Activated T-cell treated with anti-CD3 and anti-CD28 coated beads for 1 hour (primary cell): ENCODE data around the gene PIP4K2B.
"Not testable (repeated sequence)": the region's sequence is repeated elsewhere in the genome, so short reads cannot be mapped to it uniquely, and the experiment has no call there.

Experiments used
- DNase-seq: peaks from one replicate; pipeline ENCODE4 v3.0.0-alpha.2; 2020; ENCODE audit warnings: low read depth

Gene PIP4K2B

DNA sequence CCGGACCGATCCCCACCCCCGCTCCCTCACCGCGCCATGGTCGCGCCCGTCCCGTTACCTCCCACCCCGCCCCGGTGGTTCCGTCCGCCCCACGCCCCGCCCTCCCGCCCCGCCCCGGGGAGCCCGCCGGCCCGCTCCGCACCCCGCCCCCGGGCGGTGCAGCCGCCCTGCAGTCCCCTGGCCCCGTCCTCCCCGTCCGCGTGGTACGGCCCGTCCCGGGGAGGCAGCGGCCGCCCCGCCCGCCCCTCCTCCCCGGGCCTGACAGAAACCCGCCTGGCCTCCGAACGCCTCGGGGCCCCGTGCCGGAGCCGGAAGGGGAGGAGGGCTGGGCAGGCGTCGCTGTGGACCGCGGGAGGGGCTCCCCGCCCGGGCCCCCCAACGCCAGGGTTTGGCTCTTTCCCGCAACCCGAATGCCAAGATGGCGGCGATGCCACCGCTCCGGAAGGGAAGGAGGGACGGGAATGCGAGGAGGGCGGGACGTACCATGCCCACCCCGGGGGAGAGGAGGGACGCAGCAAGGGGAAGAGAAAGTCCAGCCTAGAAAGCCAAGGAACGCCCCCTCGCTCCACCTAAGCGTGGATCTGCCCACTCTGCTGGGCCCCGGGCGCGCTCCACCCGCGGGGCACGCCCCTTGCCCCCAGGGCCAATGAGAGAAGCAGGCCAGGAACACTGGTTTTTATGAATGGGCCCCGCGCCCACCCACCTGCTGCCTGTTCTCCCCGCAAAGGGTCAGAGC, at the start of gene PIP4K2B:
TSS of gene PIP4K2B (minus strand) at position 56 of the 736 bp plus-strand sequence. CDS start 132 bp downstream, outside the sequence.
- peak; percentile 69 for DNase-seq

DNA sequence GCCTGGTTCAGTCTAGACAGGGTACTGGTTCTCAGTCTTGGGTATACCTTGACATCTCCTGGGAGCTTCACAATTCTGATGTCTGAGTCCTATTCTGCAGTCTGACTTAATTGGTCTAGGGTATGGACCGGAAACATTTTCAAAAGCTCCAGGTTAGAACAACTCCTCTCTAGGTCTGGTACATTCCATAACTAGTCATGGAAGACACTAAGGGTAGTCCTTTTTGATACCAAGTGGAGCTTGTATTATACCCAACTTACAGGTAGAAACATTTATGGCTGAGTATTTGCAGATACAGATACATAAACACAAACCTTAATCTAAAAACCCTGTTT, 49.2 kb upstream of the PIP4K2B start:
- DNase-seq: no peak

DNA sequence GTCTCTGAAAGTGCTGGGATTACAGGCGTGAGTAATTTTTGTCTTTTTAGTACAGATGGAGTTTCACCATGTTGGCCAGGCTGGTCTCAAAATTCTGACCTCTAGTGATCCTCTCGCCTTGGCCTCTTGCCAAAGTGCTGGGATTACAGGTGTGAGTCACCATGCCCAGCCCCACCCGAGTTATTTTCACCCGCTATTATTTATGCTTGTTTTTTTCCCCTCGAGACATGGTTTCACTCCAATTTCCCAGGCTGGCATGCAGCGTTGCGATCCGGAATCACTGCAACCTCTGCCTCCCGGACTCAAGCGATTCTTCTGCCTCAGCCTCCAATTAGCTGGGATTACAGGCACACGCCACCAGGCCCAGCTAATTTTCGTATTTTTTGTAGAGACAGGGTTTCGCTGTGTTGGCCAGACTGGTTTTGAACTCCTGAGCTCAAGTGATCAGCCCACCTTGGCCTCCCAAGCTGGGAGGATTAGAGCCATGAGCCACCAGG, 45.0 kb upstream of the PIP4K2B start:
- DNase-seq: no peak

DNA sequence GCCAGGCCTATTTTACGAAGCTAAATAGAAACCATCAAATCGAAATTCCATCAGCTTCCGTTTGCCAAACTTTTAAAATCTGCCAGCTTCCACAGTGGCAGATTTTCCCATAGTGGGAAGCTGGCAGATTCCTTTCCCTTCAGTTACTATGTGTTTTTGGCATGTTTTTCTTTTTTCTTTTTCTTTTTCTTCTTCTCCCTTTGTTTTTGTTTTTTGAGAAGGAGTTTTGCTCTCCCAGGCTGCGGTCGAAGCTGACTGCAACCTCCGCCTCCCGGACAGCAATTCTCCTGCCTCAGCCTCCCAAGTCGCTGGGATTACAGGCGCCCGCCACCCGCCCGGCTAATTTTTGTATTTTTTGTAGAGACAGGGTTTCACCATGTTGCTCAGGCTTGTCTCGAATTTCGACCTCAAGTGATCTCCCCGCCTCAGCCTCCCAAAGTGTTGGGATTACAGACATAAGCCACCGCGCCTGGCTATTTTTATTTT, 26.4 kb upstream of the PIP4K2B start:
- DNase-seq: no peak

DNA sequence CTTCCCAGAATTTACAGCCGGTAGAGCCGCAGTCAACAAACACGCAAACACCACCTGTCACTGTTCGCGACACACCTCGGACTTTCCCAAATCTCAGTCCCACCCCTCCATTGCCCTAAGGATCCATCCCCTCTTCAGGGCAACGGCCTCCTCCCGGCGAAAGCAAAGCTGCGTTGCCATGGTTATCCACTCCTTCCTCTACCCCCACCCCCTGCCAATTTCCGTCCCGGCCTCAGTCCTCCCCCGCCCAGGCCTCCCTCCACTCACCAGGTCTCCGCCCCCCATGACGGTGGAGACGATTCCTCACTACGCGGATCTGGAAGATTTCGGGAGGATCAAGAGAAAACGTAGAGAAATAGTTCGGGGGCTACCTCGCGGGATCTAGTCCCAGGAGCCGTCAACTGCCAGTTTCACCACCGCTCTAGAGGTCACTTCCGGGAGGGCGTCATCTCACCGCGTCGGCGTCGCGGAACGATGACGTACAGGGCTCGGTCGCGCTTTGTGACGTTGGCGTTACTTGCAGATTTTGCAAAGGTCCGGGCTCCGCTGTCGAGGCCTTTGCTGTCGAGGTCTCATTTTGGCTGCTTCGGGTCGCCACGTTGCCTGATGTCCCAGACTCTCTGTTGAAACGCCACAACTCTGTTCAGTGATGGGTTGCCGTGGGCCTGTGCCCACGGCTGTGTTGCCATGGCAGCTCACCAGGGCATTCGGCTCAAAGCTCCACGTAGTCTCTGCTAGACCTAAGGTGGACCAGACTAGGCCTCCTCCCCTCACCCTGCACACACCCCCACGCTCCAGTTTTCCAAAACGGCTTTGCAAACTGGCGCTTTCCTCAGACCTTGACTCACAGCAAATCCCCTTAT, 25.8 kb upstream of the PIP4K2B start, which contains the start of gene CWC25:
TSS of gene CWC25 (minus strand) at position 423 of the 863 bp plus-strand sequence. CDS start at position 285, 138 bp downstream.
- DNase-seq: peak; percentile 94

DNA sequence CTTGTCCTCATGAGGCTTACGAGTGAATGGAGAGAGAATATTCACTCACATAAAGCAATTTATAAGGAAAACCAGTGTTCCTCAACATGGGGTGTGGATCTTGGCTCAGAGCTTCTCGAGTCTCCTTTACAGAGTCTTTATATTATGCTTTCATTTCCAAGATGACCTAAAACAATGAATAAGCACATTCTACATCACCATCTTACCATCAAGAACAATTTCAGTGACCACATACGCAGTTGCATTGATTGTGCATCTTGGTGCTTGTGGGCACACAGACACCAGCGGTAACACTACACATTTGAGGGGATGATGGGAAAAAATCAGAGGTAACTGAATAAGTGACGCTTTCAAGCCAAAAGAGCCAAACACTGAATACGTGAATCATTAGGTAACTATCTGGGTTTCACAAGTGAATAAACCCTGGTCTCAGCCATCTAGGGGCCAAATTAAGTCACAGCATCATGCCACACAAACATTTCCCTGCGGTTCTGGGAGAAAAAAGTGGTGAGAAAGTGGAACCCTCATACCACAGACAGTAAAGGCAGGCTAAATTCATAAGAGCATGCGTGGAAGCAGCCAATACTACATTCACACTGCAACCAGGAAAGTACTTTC, 16.3 kb upstream of the PIP4K2B start:
- no peak for DNase-seq

DNA sequence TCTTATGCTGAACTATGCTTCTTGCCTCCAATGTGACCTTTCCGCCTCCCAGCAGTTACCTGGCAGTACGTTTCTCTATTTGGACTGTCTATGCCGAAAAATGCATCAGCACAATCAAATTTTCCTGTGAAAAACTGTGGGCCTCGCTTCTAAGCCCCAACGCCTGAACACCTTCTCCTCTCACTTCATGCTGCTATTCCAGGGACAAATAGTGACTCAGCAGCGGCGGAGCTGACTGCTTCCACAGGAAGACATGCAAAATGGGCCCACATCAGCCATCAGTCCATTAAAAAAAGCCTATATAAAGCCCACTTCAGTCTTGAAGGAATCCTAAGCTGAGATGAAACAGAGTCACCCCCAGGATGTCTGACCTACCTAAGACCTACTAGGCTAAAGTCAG, 10.5 kb upstream of the PIP4K2B start:
- DNase-seq: no peak

DNA sequence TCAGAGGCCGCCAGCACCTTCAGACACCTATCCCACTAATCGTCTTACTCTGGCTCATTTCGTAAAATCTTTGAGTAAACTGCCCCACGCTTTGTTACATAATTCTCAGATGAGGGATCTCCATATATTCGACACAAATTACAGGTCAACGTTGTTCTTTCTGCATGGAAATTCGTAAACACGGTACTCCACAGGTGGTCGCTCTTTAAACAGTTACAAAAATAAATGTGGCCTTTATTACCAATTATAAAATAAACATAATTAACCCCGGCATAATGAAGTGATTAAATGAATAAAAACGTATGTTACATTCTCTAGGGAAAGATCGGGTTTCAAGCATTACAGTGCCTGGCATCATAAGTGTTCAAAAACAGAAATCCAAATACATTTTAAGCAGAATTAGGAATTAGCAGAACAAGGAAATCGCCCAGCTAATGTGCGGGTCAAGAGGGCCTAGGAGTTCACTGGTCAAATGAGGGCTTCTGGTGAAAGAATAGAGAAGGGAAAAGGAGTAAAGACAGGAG, 943 bp upstream of the PIP4K2B start:
- DNase-seq: no peak

DNA sequence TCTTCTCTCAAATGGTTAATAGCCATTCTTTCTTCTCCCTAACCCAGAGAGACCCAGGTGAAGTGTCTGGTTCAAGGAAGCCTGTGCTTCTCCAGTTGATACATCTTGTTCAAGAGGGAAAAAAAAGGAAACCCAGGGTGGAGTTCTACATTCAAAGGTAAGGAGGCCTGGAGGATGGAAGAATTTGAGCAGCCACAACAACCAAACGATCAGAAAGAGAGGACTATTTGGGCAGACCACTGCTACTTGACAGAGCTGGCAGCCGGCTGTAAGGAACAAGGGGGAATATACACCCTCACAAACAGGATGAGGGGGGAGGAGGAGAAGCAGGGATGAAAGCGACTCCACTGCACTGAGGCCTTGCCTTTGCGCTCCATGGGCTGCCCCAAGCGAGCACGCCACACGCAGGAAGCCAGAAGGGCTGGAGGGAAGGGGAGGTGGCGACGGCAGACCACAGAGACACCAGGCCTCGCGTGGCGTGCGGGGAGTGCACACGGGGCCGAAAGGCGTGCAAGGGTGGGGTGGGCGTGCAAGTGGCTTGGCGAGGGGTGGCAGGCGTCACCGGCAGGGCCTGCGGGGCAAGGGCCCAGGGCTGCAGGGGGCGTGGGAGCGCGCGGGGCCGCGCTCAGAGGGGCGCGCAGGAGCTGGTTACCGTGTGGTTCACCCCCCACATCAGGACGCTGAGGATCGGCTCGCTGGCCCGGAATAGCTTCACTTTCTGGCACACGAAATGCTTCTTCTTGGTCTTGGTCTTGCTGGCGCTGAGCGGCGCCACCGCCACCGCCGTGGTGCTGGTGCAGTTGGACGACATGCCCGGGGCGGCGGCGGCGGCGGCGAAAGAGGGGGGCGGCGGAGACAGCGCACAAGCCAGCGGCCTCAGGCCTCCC, 499 bp downstream of the PIP4K2B start:
- DNase-seq: peak; percentile 37

DNA sequence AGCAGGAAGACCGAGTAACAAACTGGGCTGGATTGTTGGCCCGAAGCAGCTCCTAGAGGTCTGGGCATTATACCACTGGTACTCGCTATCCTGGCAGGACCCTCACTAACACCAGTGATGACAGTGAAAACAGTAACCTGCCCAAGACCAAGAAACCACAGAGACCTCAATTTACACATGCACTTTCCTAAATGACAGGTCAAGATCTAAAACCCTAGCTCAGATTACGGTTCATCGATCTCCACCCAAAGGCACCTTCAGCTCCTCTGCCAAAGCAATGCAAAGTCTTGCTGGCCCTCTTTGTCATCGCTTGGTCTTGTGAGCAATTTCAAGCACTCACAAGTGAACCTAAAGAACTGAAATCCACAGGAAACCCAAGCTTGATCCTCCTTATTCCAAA, 1.5 kb downstream of the PIP4K2B start:
- no peak for DNase-seq

DNA sequence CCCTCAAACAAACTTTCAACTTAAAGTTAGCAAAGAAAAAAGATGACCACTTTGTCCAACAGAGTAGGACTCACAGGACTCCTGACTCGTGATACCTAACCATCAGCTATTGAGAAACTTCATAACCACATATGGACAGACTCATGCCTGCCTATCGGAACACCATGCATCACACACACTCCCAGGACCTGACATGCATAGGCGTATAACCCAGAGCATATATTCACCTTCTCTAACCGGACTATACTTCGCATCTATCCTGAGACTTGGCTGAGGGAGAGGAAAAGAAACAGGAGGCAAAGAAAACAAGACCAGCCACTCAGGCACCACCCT, 2.2 kb downstream of the PIP4K2B start:
- no peak for DNase-seq

DNA sequence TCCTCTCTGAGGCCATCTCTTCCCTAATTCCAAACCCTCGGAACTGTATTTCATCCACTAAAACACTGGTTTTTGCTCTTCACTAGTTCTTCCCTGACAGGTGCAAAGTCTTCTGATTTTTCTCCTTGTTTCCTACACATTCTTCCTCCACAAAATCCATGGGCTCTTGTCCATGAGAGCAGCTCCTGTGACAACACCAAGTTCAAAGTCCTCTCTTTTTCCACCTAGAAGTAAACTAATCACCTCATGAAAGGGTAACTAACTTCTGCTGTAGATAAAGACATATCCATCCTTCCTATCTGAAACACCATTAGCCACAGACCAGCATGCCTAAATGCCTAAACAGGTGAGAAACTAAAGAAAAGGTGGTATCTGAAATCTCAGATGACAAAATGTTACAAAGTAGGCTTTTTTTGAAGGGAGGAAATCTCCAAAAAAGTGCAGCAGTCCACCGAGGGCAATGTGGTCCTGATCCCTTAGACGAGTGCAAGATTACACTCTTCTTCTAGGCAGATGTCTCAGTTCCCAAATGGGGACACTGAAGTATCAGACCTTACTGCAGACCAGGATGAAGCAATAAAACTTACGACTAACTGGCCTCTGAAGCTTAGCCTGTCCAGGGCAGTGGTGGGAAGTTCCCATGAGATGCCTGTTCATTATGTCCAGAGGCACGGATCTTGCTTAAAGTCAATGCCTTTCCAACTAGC, 2.8 kb downstream of the PIP4K2B start:
- DNase-seq: no peak

DNA sequence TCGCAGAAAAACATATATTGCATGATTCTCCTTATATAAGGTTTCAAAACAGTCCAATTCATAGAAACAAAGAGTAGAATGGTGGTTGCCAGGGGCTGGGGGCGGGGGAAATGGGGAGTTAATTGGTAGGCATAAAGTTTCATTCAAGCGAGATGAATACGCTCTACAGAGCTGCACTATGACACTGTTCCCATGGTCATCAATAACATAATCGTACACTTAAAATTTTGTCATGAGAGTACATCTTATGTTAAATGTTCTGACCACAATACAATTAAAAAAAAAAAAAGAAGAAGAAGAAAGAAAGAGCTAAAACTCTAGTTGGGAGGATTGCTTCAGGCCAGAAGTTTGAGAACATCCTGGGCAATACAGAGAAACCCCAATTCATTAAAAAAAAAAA, 5.1 kb downstream of the PIP4K2B start:
- no peak for DNase-seq

DNA sequence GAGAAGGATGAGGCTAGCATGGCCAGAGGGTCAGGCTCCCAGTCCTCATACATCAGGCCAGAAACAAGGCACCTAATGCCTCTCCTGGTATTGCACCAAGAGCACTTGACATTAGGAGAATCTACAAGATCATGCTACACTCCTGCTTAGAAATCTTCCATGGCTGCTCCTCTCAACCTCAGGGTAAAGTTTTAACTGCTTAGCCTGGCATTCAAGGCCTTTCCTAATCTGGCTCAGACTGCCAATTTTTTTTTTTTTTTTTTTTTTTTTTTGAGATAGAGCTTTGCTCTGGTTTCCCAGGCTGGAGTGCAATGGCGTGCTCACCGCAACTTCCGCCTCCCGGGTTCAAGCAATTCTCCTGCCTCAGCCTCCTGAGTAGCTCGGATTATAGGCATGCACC, 8.2 kb downstream of the PIP4K2B start:
- no peak for DNase-seq

DNA sequence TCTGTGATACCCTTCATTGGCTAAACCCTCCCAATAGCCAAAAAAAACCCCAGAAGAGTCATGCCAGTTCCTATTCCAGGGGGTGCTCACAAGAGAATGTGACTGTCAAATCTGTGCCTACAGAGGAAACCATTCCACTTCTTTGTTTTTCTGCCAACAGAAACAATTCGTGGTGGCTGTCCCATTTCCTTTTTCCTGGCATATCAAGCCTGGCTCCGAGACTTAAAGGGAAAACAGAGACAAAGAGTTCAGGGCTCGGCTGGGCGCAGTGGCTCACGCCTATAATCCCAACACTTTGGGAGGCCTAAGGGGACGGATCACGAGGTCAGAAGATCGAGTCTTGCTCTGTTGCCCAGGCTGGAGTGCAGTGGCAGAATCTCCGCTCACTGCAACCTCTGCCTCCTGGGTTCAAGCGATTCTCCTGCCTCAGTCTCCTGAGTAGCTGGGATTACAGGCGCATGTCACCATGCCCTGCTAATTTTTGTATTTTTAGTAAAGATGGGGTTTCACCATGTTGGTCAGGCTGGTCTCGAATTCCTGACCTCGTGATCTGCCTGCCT, 9.1 kb downstream of the PIP4K2B start:
- DNase-seq: not testable (repeated sequence)

DNA sequence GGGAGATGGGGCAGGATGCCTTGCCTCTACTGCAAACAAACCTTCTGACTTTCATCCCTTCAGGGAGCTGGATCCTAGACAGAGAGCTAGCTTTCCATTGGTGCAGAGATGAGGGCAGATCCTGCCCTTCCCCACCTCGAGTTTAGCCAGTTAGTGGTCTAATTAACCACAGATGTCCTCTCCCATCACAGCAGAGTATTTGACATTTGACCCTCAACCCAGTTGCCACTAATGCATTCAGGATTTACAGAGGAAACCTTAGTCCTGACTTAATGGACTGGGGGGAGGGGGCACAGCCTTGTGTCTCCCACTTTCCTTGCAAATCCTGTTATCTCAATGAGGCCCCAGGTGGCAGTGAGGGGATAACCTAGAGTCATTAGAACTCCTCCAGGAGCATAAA, 10.2 kb downstream of the PIP4K2B start:
- DNase-seq: no peak

DNA sequence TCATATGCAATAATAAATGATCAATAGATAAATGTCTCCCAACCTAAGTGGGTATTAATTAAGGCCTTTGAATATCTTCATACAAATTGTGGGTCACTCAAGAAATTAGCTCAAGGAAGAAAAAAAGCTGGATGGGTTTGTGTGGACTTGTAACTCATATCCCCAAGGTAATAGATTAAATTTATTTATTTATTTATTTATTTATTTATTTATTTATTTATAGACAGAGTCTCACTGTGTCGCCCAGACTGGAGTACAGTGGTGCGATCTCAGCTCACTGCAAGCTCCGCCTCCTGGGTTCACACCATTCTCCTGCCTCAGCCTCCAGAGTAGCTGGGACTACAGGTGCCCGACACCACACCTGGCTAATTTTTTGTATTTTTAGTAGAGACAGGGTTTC, 11.4 kb downstream of the PIP4K2B start:
- DNase-seq: not testable (repeated sequence)

DNA sequence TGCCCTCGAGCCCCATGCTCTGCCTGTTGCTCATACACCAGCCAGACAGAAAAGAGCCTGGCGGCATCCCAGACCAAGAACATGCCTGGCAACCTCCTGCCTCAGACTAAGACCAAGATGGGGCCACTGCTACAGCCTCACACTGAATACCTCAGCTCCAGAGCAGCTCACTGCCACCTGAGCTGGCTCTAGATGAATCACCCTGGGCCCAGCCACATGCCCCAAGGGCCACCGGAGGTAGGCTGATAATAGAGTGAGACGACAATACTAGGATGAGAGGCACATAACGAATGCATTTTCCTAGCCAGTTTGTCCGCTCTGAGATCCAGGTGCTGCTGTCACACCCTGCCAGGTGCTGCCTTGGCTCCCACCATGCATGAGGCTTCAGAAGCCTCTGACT, 13.0 kb downstream of the PIP4K2B start:
- no peak for DNase-seq

DNA sequence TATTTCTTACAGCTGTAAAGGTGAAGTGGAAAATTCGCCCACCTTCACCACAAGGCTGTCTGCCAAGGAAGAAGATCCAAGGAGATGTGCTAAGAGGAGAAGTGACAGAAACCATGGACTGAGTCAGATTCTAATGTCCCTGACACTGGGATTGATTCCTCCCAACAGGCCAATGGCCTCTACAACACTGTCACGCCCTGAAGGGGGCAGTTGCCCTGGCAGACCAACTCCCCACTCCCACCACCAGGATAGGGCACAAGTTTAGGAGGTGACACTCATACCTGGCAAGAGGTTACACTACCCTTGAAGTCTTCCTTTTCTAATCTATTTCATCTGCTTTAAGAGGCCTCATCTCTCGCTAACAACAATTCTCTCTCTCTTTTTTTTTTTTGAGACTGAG, 16.1 kb downstream of the PIP4K2B start:
- no peak for DNase-seq

DNA sequence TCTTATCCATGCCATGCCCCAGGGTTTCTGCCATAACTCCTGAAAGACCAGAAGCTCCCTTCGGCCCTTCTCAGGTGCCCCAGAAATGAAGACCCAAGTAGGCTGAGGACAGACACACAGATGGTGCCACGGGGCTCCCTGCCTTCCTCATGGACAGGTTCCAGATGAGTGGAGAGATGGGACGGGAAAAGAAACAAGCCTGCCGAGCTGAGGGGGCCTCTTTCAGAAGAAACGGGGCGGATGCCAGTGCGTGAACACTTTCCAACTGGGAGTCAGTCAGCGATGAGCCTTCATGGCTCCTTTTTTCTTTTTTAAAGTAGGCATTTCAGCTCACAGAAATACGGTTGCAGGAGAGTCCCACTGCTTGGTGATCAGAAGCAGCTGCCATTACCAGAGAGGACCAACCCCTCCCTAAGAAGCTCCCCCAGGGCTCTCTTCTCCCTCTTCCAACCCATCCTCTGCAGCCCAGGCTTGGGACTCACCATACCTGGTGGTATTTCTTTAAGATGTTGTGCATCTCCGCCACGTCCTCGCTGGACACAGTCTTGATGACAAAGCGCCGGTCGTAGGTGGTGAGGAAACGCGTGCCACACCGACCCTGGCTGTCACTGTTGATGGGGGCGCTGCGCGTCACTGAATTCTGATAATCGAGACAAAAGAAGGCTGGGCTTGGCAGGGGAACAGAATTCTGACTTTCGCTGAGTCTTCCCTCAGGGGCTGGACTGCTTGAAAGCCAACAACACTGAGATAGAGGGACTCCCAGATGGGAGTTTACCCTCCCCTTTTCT, 19.2 kb downstream of the PIP4K2B start:
- no peak for DNase-seq
